GM19328 (cell line): Measurements from ENCODE around the gene BARHL1.

Source experiments
- ATAC-seq: cut with Tn5 transposase; IDR thresholded peaks from one replicate; pipeline ENCODE4 v1.9.1; 2021; ENCODE audit warnings: mild to moderate bottlenecking, moderate library complexity; ENCODE audit not compliant: unreplicated experiment

Gene BARHL1

DNA sequence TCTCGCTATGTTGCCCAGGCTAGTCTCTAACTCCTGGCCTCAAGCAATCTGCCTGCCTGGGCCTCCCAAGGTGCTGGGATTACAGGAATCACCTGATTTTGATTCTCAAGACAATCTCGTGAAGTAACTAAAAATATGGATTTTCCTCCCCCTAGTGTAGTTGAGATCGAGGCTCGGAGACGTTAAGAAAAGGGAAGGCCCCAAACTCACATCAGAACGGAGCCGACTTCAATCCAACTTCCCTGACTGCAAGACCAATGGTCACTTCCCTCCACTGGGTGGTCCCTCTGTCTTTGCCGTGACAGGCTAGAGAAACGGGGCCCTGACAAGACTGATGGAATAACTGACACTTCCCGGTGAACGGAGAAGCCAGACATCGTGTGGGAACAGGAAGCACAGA lies 28.3 kb downstream of the BARHL1 start:
- ATAC-seq = no peak

DNA sequence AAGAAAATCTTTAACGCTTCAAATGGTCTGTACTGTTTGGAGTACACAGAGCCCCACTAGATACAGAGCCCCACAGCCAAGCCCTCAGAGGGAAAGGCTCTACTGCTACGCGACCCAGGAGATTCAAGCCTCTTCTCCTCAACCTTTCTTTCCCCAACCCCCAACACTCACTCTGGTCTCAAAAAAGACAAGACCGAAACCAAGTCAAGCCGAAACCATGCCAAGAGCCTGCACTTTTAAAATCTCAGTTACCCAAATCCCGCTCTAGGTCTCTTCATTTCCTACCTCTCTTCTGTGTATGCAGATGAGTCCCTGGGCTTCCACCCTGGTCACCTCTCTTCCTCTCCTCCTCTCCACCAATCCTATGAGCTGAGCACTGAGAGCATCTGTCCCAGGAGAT lies 31.9 kb downstream of the BARHL1 start:
- ATAC-seq = no peak

DNA sequence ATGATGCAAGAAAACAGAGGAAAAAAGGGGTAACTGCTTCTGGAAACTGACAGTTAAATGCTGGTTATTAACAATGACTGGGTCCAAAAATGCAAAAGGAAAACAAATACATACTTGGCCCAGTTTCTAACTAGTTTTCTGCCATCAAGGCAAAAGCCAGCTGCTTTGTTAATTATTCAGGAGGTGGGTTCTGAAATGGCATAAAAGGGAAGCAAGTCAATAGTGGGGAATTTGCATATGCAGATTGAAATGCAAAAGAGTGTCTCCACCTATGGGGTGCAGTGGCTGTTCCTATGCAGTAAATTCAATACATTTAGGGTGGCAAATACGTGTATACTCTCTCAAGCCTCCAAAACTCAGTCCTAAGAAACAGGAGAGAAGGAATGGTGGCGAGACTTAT lies 33.4 kb downstream of the BARHL1 start:
- ATAC-seq = no peak

DNA sequence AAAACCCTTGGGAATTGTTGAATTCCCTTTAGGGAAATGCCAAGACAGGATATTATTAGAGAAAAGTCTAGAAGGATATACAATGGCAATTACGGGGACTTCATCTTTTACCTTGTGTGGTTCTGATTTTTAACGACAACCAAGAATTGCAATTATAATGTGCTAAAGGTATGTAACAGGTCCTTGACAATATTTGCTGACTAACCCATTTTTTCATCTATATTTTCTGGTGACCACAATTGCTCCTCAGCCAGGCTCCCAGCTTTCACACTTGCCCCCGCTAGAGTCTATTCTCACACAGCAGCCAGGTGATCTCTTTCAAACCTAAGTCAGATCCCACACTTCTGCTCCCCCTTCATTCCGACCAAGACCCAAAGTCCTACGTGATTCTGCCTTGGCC lies 34.3 kb downstream of the BARHL1 start:
- no peak for ATAC-seq

DNA sequence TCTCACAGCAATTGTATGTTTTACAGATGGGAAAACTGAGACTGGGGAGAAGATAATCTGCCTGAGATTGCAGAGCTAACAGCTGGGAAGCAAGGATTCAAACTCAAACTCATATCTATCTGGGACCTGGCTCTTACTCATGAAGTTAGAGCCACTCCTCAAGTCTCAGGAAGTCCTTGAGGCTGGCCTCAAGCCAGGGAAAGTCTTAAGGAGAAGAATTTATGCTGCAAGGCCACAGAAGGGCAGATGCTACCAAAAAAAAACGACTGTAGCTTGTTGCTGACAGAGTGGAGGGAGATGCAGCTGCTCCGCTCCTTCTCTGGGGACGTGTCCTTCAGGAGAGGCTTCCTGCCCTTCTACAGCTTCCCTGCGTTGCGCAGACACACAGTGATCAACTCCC lies 39.8 kb downstream of the BARHL1 start:
- no peak for ATAC-seq

DNA sequence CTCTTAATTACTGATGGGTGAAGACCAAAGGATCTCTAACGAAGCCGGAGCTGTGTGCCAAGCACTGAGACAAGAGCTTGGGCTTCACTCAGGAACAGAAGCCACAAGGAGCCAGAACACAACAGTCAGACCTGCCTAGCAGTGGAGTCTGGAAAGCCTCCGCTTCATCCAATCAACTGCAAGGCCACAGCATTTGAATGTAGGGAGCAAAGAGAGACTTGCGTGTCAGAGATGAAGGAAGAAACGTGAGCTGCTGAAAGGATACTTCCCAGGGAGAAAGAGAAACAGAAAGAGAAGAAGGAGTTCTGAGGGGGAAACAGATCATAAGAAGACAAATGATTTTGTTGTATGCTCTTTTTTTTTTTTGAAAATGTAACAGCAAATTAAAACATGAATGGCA lies 43.9 kb downstream of the BARHL1 start:
- ATAC-seq = no peak

DNA sequence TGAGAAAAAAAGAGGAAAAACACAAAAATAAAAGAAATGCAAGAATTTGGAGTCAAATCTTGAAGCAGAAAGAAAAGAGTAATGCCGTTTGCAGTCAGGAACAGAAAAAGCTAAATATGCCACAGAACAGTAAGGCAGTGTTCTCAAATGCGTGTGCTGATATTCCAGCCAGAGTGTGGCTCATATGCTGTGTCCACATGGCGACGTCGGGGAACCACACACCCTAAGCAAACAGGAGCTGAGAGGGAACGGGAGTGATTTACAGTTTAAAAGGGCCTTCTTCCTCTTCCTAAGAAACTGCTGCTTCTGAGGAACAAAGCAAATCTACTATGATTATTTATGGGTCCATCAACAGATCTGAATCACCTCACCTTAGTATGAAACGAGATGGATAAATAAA lies 44.7 kb downstream of the BARHL1 start:
- ATAC-seq = no peak

DNA sequence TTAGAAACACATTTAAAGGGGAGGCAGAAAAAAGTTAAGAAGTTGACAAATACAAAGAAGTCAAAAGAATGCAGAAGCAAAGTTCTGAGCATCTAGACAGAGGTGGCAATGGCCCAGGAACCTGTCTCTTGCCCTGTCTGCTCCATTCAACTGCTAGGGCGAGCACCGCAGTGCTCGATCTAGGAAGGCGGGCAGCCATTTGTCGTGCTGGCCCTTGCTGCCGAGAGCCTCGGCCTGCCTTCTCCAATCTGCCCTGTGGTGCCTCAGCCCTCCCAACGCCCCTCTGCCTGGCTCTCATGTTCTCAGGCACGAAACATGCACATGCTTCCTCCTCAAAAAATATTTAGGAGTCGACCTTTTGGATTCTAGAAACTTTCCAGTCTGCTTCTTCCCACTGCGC lies 45.2 kb downstream of the BARHL1 start:
- ATAC-seq = no peak

DNA sequence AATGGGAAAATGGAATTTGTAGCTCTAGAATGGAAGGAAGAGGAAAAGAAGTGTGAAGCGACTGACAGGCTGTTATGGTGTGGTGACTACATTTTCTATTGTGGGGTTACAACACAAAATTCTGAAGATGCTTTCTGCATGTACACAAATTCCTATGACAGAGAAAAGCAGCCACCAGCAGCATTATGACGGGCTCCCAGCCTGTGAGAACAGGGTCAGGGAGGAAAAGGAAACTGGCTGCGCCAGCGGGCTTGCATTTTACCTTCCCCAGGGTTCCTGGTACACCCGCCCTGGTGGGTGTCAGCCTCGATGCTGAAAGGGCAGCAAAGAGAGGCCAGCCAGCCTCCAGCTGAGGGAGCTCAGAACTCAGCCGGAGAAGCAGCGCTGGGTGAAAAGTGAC lies 46.3 kb downstream of the BARHL1 start:
- ATAC-seq = no peak

DNA sequence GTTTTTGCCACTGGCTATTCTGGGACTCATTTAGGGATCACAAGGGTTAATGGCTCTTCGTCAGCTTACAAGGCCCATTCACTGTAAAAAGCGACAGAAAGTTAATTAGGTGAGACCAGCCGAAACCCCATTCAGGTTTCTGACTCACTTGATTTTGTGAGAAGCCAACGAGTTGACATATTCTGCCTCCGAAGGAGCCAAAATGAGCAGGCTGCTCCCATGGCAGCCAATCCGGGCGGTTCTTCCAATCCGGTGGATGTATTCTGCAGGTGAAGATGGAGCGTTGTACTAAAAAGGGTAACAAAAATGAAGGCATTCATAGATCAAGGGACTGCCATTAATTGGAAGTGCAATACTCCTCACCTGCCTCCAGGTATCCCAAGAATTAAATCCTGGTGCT lies 47.7 kb downstream of the BARHL1 start:
- ATAC-seq = no peak

DNA sequence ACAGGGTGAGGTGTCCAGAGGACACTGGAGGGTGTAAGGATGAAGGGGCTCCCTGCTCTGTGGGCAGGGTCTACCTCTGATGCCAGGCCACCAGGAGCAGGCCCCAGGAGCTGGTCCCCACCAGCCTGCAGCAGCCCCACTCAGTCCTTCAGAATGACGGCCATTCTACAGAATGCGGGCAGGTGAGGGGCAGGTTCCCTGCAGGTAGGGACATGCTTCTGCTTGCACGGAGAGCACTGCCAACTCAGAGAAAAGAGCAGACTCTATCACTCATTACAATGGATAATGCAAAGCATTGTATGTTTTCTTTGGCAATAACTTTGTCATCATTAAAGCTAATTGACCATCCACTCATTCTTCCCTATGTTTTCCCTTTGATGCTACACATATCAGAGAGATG lies 48.4 kb downstream of the BARHL1 start:
- no peak for ATAC-seq

DNA sequence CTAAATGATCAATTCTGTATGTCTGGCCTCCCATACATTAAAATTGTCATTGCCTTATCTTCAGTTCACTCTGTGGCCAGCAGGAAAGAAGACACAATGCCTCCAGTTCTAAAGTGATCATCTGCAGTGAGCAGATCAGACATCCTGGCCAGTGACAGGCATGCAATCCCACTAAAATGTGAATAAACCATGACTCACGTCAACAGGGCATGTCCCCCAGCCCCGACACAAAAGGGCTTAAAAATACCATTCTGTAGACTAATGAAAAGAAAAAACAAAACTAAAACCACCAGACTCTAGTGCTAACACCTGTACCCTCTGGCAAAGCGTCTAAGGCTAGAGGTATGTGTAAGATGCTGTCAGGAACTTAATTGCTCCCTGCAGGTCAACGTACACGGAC lies 48.9 kb downstream of the BARHL1 start:
- no peak for ATAC-seq

DNA sequence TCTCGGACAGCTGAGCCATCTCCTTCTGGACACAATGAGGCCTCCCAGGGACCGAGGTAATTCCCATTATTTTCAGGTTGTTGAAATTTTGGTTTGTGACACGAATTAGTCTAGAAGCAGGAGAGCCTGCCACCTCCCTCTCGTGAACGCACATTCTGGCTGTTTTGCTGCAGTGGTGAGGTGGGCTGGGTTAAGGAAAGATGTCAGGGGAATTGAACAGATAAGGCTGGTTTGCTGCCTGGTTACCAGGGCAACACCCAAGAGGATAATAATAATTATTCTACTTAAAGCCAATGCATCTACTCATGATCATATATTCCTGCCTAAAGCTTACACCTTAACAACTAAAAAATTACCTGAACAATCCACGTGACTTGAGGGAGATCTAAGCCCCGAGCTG lies 49.3 kb downstream of the BARHL1 start:
- ATAC-seq = no peak

DNA sequence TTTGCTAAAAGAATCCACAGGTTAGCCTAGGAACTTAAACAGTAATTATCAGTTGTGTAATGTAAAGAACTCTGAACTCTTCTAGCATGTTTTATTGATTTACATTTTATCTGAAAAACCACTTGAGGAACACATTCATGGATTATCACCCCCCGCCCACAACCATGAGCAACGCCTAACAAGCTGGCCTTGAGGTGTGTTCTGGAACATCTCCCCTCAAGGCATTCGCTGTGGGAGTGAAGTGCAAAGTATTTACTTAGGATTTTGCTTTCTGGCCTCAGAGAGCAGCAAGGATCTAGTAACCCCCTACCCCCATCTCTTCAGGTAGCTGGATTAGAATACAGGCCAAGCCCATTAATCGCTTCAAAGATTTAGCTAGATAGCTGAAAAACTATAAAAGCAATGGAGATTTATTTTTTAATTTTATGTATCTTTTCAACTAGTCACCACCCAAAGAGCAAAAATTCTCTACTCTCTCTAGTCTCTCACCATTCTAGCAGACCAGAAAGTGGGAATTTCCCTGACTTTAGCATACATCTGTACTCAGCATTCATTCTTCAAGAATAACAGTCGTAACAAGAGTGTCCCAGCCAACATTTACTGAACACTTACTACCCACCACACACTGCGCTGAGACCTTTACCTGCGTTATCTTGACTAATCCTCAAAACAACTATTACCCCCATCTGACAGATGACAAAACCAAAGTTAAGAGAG lies 50.2 kb downstream of the BARHL1 start:
- no peak for ATAC-seq

DNA sequence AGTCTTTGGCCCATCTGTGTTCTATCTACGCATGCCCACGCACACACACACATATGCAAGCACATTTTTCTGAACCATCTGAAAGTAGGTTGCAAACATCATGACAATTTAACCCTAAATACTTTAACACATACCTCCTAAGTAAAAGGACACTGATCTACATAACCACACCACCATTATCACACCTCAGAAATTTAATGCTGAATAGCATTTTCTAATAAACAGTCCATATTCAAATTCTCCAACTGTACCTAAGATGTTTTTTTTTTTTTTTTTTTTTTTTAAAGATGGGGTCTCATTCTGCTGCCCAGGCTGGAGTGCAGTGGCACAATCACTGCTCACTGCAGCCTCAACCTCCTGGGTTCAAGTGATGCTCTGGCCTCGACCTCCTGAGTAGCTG lies 51.9 kb downstream of the BARHL1 start:
- ATAC-seq = no peak

DNA sequence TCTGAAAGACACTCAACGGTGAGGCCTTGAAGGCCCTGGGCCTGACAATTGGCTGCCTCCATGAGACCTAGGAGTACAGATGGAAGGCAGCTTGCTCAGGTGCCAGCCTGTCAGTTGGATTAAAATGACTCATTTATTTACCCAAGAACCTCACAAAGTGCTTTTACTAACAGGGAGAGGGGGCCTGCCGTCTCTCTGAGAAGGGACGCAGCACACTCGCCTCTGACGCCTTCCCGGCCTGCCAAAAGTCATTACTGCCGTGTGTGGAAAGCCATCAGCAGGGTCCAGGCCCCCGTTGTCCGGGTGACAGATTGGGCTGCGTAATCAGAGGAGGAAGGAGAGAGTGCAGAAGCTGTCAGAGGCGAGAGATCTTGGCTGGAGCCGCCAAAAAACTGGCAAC lies 54.9 kb downstream of the BARHL1 start:
- no peak for ATAC-seq

DNA sequence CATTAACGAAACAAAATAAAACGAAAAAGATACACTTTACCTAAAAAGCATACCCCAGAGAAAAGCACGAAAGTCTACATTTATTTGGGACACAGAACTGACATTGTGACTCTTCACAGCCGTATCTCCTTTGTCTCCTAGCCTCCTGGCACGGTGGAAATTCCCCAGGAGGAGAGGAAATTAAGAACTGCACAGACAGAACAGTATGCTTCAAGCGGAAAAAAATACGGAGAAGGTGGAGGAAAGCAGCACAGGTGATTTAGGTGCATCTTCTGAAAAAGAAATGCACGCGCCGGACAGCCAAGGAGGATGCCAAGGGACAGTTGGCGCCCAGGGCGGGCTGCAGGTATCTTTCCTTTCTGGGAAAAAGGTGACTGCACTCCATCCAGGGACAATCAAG lies 55.4 kb downstream of the BARHL1 start:
- ATAC-seq = no peak

DNA sequence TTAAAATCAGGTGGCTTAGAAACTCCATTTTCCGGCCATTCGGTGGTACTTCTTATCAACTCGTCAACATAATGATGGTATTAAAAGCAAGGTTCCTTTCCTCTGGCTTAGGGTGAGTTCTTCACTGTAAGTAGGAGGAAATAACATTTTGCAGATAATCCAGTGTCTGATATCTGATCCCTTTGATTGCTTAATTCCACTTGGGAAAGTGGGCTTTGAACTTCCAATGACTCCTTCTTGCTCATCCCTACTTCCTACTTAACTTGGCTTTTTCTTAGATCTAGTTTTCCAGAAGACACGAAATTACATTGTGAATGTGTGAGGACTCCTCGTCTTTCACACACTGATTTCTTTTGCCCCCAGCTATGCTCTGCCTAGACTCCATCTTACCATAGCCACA lies 55.8 kb downstream of the BARHL1 start:
- no peak for ATAC-seq

DNA sequence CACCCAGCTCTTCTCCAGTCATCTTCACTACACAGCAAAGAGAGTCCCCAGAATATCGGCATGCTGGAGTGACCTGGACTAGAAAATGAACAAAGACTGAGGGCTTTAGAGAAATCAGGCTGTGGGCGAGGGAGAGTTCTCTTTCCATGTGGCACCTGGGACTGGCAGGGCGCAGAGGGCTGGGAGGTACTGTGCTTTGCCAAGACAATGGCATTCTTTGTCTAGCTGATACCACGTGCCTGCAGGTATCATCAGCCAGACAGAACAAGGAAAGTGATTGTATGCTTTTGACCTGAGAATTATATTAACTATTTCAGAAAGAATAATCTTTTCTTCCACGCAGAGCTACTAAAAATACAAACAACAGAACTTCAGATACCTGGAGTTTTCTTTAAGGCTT lies 56.9 kb downstream of the BARHL1 start:
- ATAC-seq = no peak
